Lung (tissue), 12 donors: ENCODE measurements around the gene PPFIA2. TPM values are rescaled to one million over a fixed set of nuclear protein-coding genes. Genes with fewer than 3 reads are reported as not detected.
"Not testable (repeated sequence)": the region's sequence is repeated elsewhere in the genome, so short reads cannot be mapped to it uniquely, and the experiment has no call there.

ENCODE experiments used
- ATAC-seq: fragments of 200-7000 bp; cut with Tn5 transposase; one replicate; pipeline ENCODE4 v1.9.1; 2020; ENCODE audit warnings: moderate number of reproducible peaks; ENCODE audit not compliant: insufficient read depth, low FRiP score
- DNase-seq, 3 donors: peaks; one replicate each; pipeline ENCODE4 v3.0.0-alpha.2; 2013 to 2017
- H3K27ac ChIP-seq, 2 donors: one replicate each; pipeline ENCODE4 v1.5.1; 2013; ENCODE audit warnings: mild to moderate bottlenecking in 2 of 2, moderate library complexity in 2 of 2, control low read depth in 1 of 2, inconsistent platforms in 1 of 2, low read depth in 1 of 2, low read length in 1 of 2
- H3K27me3 ChIP-seq, 3 donors: one replicate each; pipeline ENCODE4 v1.5.1; 2013; ENCODE audit warnings: low read length in 2 of 3; ENCODE audit not compliant: control insufficient read depth in 3 of 3, insufficient read depth in 3 of 3
- H3K36me3 ChIP-seq, 4 donors: one replicate each; pipeline ENCODE4 v1.5.1; 2013; ENCODE audit warnings: low read length in 4 of 4, mild to moderate bottlenecking in 1 of 4, moderate library complexity in 1 of 4; ENCODE audit not compliant: control insufficient read depth in 4 of 4, insufficient read depth in 4 of 4
- H3K4me1 ChIP-seq, 5 donors: one replicate each; pipeline ENCODE4 v1.5.1; 2013; ENCODE audit warnings: low read length in 5 of 5, mild to moderate bottlenecking in 2 of 5, moderate library complexity in 1 of 5; ENCODE audit not compliant: control insufficient read depth in 5 of 5, insufficient read depth in 5 of 5
- H3K4me3 ChIP-seq: one replicate; pipeline ENCODE4 v1.5.1; 2013; ENCODE audit warnings: mild to moderate bottlenecking, control low read depth, moderate library complexity
- H3K9ac ChIP-seq, 2 donors: one replicate each; pipeline ENCODE4 v1.5.1; 2013; ENCODE audit warnings: low read length in 2 of 2, control low read depth in 1 of 2; ENCODE audit not compliant: insufficient read depth in 1 of 2
- H3K9me3 ChIP-seq, 4 donors: one replicate each; pipeline ENCODE4 v1.5.1; 2013; ENCODE audit warnings: low read length in 3 of 4, mild to moderate bottlenecking in 1 of 4, moderate library complexity in 1 of 4; ENCODE audit not compliant: control insufficient read depth in 4 of 4, insufficient read depth in 3 of 4
- CTCF ChIP-seq: IDR thresholded peaks from 2 replicates; pipeline ENCODE4 v1.5.1; 2012; ENCODE audit warnings: mild to moderate bottlenecking; ENCODE audit errors: control extremely low read depth, extremely low read depth
- WGBS, 2 donors: extraction: QIAGEN DNeasy Blood & Tissue Kit; methylation state at CpG; one replicate each; pipeline ENCODE4 v1.1.7; 2013; 5-methylcytosine and 5-hydroxymethylcytosine counted together
- polyA plus RNA-seq, 2 donors: library from polyadenylated mRNA; stranded (reverse); fragments of 200-250 nt; gene quantifications; one replicate each; pipeline ENCODE4 v1.2.1, GENCODE V29; 2013
- total RNA-seq, 2 donors: library from RNA; depleted of rRNA in 1 of 2; stranded (reverse); fragments of >200 nt in 1 of 2; gene quantifications; one replicate each; pipeline ENCODE4 v1.2.1, GENCODE V29; 2014 to 2021
- donor health status: control.
- donor health status: control.
- donor health status: Bipolar disorder and iron deficiency.
- donor health status: healthy.
- donor health status: DM: yes; HTN: yes; CAD: no.

PPFIA2 gene
- total and polyA plus RNA-seq, 4 donors: 0.09 to 2.3 (median 0.89) TPM

GRCh38 chr12:81591256-81591655 lies 167.9 kb downstream of the PPFIA2 start:
- DNase-seq (no peak), ATAC-seq (no peak)
- Histone ChIP-seq H3K36me3 (no peaks in the 10 kb centered on the region), H3K27ac (no peak overlapping the region), H3K9ac (no peak overlapping the region), H3K9me3 (peaks cover 0 to 3% (median 0%) of the 10 kb centered on the region in 4 donors), H3K27me3 (no peaks in the 10 kb centered on the region), H3K4me1 (no peaks in the 10 kb centered on the region), H3K4me3 (no peak overlapping the region)
- WGBS, 2 donors: 81 to 83% methylated on average over 4 of the region's 4 CpGs
- no peak for TF ChIP-seq CTCF

GRCh38 chr12:81590703-81591102 lies 168.4 kb downstream of the PPFIA2 start:
- not testable (repeated sequence) for H3K36me3 ChIP-seq, H3K27me3 ChIP-seq, H3K4me3 ChIP-seq, H3K9me3 ChIP-seq, H3K27ac ChIP-seq, ATAC-seq, H3K4me1 ChIP-seq, H3K9ac ChIP-seq, DNase-seq
- 76 to 89% methylated on average over 2 of the region's 2 CpGs for WGBS, 2 donors

DNA sequence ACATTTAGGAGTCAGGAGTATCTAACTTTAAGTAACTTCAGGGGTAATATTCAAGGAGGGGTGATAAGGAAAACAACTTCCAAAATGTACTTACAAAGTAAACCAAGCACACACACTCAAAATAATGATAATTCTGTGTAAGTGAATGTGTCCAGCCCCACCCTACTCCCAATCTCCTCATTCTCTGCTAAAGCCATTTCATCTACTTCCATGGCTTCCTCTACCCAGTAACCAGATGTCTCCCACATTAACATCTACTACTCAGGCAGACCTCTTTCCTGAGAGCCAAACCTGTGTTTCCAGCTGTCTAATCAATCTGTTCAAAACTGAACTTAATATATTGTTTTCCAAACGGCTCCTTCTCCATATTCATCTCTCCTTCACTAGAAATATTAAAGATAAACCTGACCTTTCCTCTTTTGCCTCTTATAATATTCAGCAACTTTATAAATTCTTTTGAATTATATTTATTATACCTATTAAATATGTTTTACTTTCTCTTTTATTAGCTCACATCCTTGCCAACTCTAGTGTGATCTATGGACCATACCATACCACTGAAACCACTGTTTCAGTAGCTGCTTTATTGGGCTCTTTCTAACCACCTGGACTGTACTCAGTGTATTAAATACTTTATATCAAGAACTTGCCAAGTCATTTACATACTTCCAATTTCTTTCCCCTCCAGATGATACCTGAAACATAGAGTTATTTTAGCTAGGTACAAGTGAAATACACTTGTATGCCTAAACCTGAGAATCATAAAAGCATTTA lies 170.7 kb downstream of the PPFIA2 start:
- Histone ChIP-seq H3K9me3 (peaks cover 0 to 3% (median 0%) of the 10 kb centered on the region in 4 donors), H3K36me3 (no peaks in the 10 kb centered on the region), H3K27ac (no peak overlapping the region), H3K9ac (no peak overlapping the region), H3K27me3 (no peaks in the 10 kb centered on the region), H3K4me1 (no peaks in the 10 kb centered on the region), H3K4me3 (no peak overlapping the region)
- ATAC-seq: no peak
- WGBS, 2 donors: 76 to 82% methylated on average over 1 of the region's 1 CpG
- no peak for TF ChIP-seq CTCF
- no peak for DNase-seq

GRCh38 chr12:81585787-81586186 lies 173.4 kb downstream of the PPFIA2 start:
- no peaks in the 10 kb centered on the region for H3K27me3 ChIP-seq
- no peaks in the 10 kb centered on the region for H3K36me3 ChIP-seq
- no peak overlapping the region for H3K4me3 ChIP-seq
- ATAC-seq (no peak), DNase-seq (no peak)
- no peaks in the 10 kb centered on the region for H3K4me1 ChIP-seq
- H3K9ac ChIP-seq: no peak overlapping the region
- H3K27ac ChIP-seq: no peak overlapping the region
- no peaks in the 10 kb centered on the region for H3K9me3 ChIP-seq
- no peak for TF ChIP-seq CTCF
- 32 to 51% methylated on average over 1 of the region's 1 CpG for WGBS, 2 donors
